Activated CD8-positive, alpha-beta T cell treated with anti-CD3 and anti-CD28 coated beads for 36 hours (primary cell): ENCODE data around the gene TRAF4. TPM values are rescaled to one million over a fixed set of nuclear protein-coding genes. Genes with fewer than 3 reads are reported as not detected.

Source experiments
- ATAC-seq: fragments of 200-7000 bp; cut with Tn5 transposase; one replicate; pipeline ENCODE4 v1.10.0; 2021; ENCODE audit warnings: mild to moderate bottlenecking, moderate library complexity
- CTCF ChIA-PET: fragments of 350-600 bp; sonication (Branson Sonifier 250); formaldehyde crosslinking; loops from one replicate; lab custom pipeline; 2021; ENCODE audit warnings: antibody characterized with exemption; lab: Charles Lee
- POLR2A ChIA-PET: fragments of 350-600 bp; sonication (Branson Sonifier 250); formaldehyde crosslinking; loops from one replicate; lab custom pipeline; 2021; ENCODE audit warnings: antibody characterized with exemption; lab: Charles Lee
- DNase-seq: peaks from one replicate; pipeline ENCODE4 v3.0.0-alpha.2; 2020
- H3K27ac Mint-ChIP-seq: one replicate; pipeline ENCODE4 v1.8.0; 2021; ENCODE audit warnings: mild to moderate bottlenecking, mixed read lengths
- H3K27me3 Mint-ChIP-seq: one replicate; pipeline ENCODE4 v1.8.0; 2021; ENCODE audit warnings: mixed read lengths
- H3K36me3 Mint-ChIP-seq: one replicate; pipeline ENCODE4 v1.8.0; 2021; ENCODE audit warnings: low read depth, mixed read lengths
- H3K4me1 Mint-ChIP-seq: one replicate; pipeline ENCODE4 v1.8.0; 2021; ENCODE audit warnings: low read depth, mixed read lengths
- H3K4me3 Mint-ChIP-seq: one replicate; pipeline ENCODE4 v1.8.0; 2021; ENCODE audit warnings: mild to moderate bottlenecking, moderate library complexity, mixed read lengths
- H3K9me3 Mint-ChIP-seq: one replicate; pipeline ENCODE4 v1.8.0; 2021; ENCODE audit warnings: mixed read lengths
- intact Hi-C: fragments of 100-400 bp; cut with micrococcal nuclease; formaldehyde crosslinking; loops from one replicate; pipeline ENCODE4 v1.10.0; 2022
- total RNA-seq, 2 experiments: library from RNA; stranded (reverse); gene quantifications; one replicate each; pipeline ENCODE4 v1.2.3, GENCODE V29; 2021
- TF ChIP-seq, protein P1 (sequence below): fragments of 200-600 bp; IDR thresholded peaks from one replicate; pipeline ENCODE4 v1.8.0; 2022; ENCODE audit warnings: antibody characterized with exemption, mild to moderate bottlenecking

Gene TRAF4
- total RNA-seq, 2 experiments from 2014 or later: 140 to 151 TPM

DNA sequence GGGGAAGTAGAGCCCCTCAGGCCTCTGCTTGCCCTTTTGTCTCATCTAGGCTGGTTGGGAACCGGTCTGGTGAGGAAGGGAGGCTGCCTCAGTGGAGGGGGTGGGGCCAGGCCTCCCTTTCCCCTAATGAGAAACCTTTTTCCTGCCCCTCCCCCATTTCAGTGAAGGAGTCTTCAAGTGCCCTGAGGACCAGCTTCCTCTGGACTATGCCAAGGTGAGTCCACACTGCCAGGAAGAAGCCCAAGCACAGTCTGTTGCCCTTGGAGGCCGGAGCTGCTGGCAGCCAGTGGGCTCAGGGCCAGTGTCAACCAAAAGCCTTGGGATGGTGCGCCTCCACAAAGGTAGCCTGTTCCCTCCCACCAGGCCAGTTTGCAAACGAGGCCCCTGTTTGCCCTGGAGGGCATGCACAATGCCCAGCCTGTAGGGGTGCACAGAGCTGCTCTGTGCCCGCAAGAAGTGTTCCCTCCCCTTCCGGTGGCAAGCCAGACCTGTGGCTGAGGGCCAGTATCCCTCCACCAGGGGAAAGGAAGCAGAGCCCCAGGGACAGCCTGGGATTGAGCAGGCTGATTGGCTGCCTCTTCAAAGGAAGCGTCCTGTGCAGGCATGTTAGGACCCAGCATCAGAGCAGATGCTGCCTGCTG lies 3.4 kb downstream of the TRAF4 start:
- no peak for ATAC-seq
- Mint-ChIP-seq H3K27me3 (no peaks in the 10 kb centered on the region), H3K4me3 (peak overlapping the region; percentile 91), H3K9me3 (no peaks in the 10 kb centered on the region), H3K4me1 (peaks cover 43% of the 10 kb centered on the region), H3K36me3 (peaks cover 49% of the 10 kb centered on the region), H3K27ac (peak overlapping the region; percentile 52)
- DNase-seq: no peak
- intact Hi-C loops: no loop called here
- CTCF ChIA-PET: interaction anchor here (5.7 to 17.1 kb wide), 2 partner anchors 16 to 20 kb away, joined by 38 to 609 read pairs; partner anchors contain the start of genes NEK8 and TLCD1
- POLR2A ChIA-PET: interaction anchor here (1.3 to 20.7 kb wide), 3 partner anchors 10 to 152 kb away, joined by 3 to 480 read pairs (median 10); partner anchors contain the start of genes NEK8, RPL23A and TLCD1
- TF ChIP-seq, protein P1, sequence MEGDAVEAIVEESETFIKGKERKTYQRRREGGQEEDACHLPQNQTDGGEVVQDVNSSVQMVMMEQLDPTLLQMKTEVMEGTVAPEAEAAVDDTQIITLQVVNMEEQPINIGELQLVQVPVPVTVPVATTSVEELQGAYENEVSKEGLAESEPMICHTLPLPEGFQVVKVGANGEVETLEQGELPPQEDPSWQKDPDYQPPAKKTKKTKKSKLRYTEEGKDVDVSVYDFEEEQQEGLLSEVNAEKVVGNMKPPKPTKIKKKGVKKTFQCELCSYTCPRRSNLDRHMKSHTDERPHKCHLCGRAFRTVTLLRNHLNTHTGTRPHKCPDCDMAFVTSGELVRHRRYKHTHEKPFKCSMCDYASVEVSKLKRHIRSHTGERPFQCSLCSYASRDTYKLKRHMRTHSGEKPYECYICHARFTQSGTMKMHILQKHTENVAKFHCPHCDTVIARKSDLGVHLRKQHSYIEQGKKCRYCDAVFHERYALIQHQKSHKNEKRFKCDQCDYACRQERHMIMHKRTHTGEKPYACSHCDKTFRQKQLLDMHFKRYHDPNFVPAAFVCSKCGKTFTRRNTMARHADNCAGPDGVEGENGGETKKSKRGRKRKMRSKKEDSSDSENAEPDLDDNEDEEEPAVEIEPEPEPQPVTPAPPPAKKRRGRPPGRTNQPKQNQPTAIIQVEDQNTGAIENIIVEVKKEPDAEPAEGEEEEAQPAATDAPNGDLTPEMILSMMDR: no peak

DNA sequence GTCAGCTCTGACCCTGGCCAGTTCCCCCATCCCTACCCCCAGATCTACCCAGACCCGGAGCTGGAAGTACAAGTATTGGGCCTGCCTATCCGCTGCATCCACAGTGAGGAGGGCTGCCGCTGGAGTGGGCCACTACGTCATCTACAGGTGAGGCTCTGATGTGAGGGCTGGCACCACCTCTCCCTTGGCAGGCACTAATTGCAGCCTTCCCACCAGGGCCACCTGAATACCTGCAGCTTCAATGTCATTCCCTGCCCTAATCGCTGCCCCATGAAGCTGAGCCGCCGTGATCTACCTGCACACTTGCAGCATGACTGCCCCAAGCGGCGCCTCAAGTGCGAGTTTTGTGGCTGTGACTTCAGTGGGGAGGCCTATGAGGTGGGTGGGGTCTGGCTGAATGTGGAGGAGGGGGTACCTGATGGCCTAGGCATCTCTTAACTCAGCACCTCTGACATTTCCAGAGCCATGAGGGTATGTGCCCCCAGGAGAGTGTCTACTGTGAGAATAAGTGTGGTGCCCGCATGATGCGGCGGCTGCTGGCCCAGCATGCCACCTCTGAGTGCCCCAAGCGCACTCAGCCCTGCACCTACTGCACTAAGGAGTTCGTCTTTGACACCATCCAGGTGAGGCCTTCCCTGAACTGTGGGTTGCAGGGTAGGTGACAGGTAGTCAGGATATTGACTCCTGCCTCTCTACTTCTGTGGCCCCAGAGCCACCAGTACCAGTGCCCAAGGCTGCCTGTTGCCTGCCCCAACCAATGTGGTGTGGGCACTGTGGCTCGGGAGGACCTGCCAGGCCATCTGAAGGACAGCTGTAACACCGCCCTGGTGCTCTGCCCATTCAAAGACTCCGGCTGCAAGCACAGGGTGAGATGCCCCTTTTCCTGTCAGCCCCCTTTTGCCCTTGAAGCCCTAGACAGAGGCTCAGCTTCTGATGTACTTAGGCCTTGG lies 4.3 kb downstream of the TRAF4 start:
- Mint-ChIP-seq H3K4me3 (no peak overlapping the region), H3K9me3 (no peaks in the 10 kb centered on the region), H3K27me3 (no peaks in the 10 kb centered on the region), H3K27ac (peak overlapping the region; percentile 50), H3K4me1 (peaks cover 46% of the 10 kb centered on the region), H3K36me3 (peaks cover 53% of the 10 kb centered on the region)
- DNase-seq (no peak), ATAC-seq (no peak)
- intact Hi-C loops: no loop called here
- ChIA-PET CTCF (interaction anchor here (3.7 to 17.1 kb wide), 4 partner anchors 15 to 62 kb away, joined by 22 to 609 read pairs (median 74); partner anchors contain the start of genes NEK8 and TLCD1), POLR2A (interaction anchor here (1.2 to 20.7 kb wide), 3 partner anchors 9 to 201 kb away, joined by 4 to 480 read pairs (median 8); partner anchors contain the start of genes NEK8, RPL23A and TLCD1)
- TF ChIP-seq, protein P1: no peak

DNA sequence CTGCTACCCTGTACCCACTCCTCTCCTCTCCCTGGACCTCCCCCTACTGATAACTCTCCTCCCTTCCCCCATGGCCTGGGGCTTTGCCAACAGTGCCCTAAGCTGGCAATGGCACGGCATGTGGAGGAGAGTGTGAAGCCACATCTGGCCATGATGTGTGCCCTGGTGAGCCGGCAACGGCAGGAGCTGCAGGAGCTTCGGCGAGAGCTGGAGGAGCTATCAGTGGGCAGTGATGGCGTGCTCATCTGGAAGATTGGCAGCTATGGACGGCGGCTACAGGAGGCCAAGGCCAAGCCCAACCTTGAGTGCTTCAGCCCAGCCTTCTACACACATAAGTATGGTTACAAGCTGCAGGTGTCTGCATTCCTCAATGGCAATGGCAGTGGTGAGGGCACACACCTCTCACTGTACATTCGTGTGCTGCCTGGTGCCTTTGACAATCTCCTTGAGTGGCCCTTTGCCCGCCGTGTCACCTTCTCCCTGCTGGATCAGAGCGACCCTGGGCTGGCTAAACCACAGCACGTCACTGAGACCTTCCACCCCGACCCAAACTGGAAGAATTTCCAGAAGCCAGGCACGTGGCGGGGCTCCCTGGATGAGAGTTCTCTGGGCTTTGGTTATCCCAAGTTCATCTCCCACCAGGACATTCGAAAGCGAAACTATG lies 5.2 kb downstream of the TRAF4 start:
- Mint-ChIP-seq H3K9me3 (no peaks in the 10 kb centered on the region), H3K27ac (peak overlapping the region; percentile 50), H3K27me3 (no peaks in the 10 kb centered on the region), H3K36me3 (peaks cover 53% of the 10 kb centered on the region), H3K4me3 (peak overlapping the region; percentile 1), H3K4me1 (peaks cover 46% of the 10 kb centered on the region)
- POLR2A ChIA-PET: interaction anchor here (1.1 to 20.7 kb wide), 6 partner anchors 10 to 201 kb away, joined by 3 to 480 read pairs (median 6); partner anchors contain the start of genes NEK8, PROCA1, RPL23A and TLCD1
- ATAC-seq (no peak), DNase-seq (no peak)
- CTCF ChIA-PET: interaction anchor here (0.8 to 17.1 kb wide), 13 partner anchors 9 to 149 kb away, joined by 3 to 609 read pairs (median 4); partner anchors contain the start of genes NEK8, PROCA1 and TLCD1
- intact Hi-C loops: no loop called here
- TF ChIP-seq, protein P1: no peak

DNA sequence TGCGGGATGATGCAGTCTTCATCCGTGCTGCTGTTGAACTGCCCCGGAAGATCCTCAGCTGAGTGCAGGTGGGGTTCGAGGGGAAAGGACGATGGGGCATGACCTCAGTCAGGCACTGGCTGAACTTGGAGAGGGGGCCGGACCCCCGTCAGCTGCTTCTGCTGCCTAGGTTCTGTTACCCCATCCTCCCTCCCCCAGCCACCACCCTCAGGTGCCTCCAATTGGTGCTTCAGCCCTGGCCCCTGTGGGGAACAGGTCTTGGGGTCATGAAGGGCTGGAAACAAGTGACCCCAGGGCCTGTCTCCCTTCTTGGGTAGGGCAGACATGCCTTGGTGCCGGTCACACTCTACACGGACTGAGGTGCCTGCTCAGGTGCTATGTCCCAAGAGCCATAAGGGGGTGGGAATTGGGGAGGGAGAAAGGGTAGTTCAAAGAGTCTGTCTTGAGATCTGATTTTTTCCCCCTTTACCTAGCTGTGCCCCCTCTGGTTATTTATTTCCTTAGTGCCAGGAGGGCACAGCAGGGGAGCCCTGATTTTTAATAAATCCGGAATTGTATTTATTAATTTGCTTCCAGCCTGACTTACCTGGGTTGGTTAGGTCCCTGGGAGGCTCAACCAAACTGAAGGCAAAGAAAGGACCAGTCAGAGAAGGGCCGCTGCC lies 5.8 kb downstream of the TRAF4 start:
- no peak overlapping the region for H3K4me3 Mint-ChIP-seq
- H3K27me3 Mint-ChIP-seq: no peaks in the 10 kb centered on the region
- DNase-seq (no peak), ATAC-seq (no peak)
- peaks cover 46% of the 10 kb centered on the region for H3K4me1 Mint-ChIP-seq
- H3K9me3 Mint-ChIP-seq: no peaks in the 10 kb centered on the region
- H3K36me3 Mint-ChIP-seq: peaks cover 52% of the 10 kb centered on the region
- POLR2A ChIA-PET: interaction anchor here (1.0 to 20.7 kb wide), 7 partner anchors 11 to 143 kb away, joined by 3 to 480 read pairs (median 4); partner anchors contain the start of genes NEK8, PROCA1, RPL23A and TLCD1
- TF ChIP-seq, protein P1: no peak
- peak overlapping the region; percentile 38 for H3K27ac Mint-ChIP-seq
- CTCF ChIA-PET: interaction anchor here (0.6 to 17.1 kb wide), 30 partner anchors 10 to 202 kb away, joined by 3 to 609 read pairs (median 4); partner anchors contain the start of genes FAM222B, NEK8, PHF12 and PROCA1
- intact Hi-C loops: loop anchor here (1.0 kb wide), 1 partner anchor 22 kb away; no protein-coding TSS in a partner anchor
